Measurements from ENCODE around the gene GPATCH1. TPM values are rescaled to one million over a fixed set of nuclear protein-coding genes. Genes with fewer than 3 reads are reported as not detected.
"Not testable (repeated sequence)": the region's sequence is repeated elsewhere in the genome, so short reads cannot be mapped to it uniquely, and the experiment has no call there.

GPATCH1 gene
- total RNA-seq, 1 experiment from 2014 or later, result 2.9 TPM

DNA sequence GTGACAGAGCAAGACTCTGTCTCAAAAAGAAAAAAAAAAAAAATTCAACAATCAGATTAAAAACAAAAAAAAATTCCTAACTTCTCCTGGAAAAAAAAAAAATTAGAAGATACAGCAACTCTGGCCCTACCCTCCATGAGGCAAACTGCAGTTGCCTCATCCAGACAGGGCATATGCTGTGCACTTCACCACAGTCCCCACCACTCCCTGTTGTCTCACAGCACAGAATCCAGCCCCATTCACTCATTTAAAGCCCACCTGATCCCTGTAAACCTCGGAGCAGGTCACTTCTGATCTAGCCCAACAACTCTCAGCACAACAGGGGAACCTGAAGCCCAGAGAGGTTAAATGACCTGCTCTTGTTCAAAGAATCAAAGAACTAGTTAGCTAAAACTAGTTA lies 41.2 kb upstream of the GPATCH1 start:
- Histone ChIP-seq H3K79me2 (ENCODE audit: low read length) (peaks cover 6% of the 10 kb centered on the region; the same call in 1 of the 2 replicates), H3K4me3 (ENCODE audit: low read length) (no peak overlapping the region), H3K9me3 (ENCODE audit: low read length) (no peaks in the 10 kb centered on the region), H3K27ac (ENCODE audit: low read length) (no peak overlapping the region), H3K27me3 (ENCODE audit: low read length) (no peaks in the 10 kb centered on the region), H3K4me1 (ENCODE audit: low read length) (no peaks in the 10 kb centered on the region), H2AFZ (ENCODE audit: low read length) (no peak overlapping the region), H3K4me2 (ENCODE audit: low read depth, low read length, poor library complexity, severe bottlenecking) (no peak overlapping the region), H3K9ac (ENCODE audit: low read length) (no peak overlapping the region), H4K20me1 (ENCODE audit: insufficient read depth, low read depth, low read length) (no peaks in the 10 kb centered on the region), H3K36me3 (ENCODE audit: insufficient read depth, low read length) (no peaks in the 10 kb centered on the region), H3K9me2 (replicated peaks; ENCODE audit: insufficient read depth, low read length) (no peaks in the 10 kb centered on the region)
- no peak for DNase-seq

- Histone ChIP-seq H3K27ac (ENCODE audit: low read length) (no peak overlapping the region), H3K4me2 (ENCODE audit: low read depth, low read length, poor library complexity, severe bottlenecking) (no peak overlapping the region), H2AFZ (ENCODE audit: low read length) (no peak overlapping the region), H3K79me2 (ENCODE audit: low read length) (peaks cover 6% of the 10 kb centered on the region; the same call in 1 of the 2 replicates), H4K20me1 (ENCODE audit: insufficient read depth, low read depth, low read length) (no peaks in the 10 kb centered on the region), H3K4me3 (ENCODE audit: low read length) (no peak overlapping the region), H3K9me2 (replicated peaks; ENCODE audit: insufficient read depth, low read length) (no peaks in the 10 kb centered on the region), H3K27me3 (ENCODE audit: low read length) (no peaks in the 10 kb centered on the region), H3K4me1 (ENCODE audit: low read length) (no peaks in the 10 kb centered on the region), H3K9me3 (ENCODE audit: low read length) (no peaks in the 10 kb centered on the region), H3K36me3 (ENCODE audit: insufficient read depth, low read length) (no peaks in the 10 kb centered on the region), H3K9ac (ENCODE audit: low read length) (no peak overlapping the region)
- DNase-seq, result no peak
Measured at GRCh38 chr19:33040994-33041827, 39.8 kb upstream of the GPATCH1 start.

DNA sequence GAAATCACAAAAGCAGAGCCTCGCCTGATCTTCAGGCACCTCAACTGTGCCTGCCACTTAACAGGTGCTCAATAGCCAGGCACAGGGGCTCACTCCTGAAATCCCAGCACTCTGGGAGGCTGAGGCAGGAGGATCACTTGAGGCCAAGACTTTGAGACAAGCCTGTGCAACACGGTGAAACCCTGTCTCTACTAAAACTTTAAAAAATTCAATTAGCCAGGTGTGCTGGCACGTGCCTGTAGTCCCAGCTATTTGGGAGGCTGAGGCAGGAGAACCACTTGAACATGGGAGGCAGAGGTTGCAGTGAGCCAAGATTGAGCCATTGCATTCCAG lies 39.2 kb upstream of the GPATCH1 start:
- not testable (repeated sequence) for H3K79me2 ChIP-seq (ENCODE audit: low read length)

DNA sequence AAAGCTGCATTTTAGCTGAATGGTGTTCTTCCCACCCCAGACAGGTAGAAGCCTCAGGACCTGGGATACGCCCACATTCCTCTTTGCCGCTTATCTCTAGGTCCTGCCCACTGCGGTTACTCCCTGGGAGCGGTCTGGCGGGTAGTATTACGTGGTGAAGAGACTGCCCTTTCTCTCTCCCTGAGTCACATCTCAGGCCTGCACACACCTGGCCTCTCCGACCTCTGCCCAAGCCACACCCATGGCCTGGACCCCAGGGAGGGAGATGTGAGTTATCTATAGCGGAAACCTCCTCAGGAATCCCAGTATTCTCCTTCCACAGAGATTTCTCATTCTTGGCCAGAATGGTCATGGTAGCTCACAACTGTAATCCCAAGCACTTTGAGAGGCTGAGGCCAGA lies 33.6 kb upstream of the GPATCH1 start:
- Histone ChIP-seq H3K4me3 (ENCODE audit: low read length) (no peak overlapping the region), H3K4me2 (ENCODE audit: low read depth, low read length, poor library complexity, severe bottlenecking) (no peak overlapping the region), H2AFZ (ENCODE audit: low read length) (no peak overlapping the region), H3K36me3 (ENCODE audit: insufficient read depth, low read length) (no peaks in the 10 kb centered on the region), H3K79me2 (ENCODE audit: low read length) (peaks cover 11% of the 10 kb centered on the region), H3K9me2 (replicated peaks; ENCODE audit: insufficient read depth, low read length) (no peaks in the 10 kb centered on the region), H3K4me1 (ENCODE audit: low read length) (no peaks in the 10 kb centered on the region), H3K27ac (ENCODE audit: low read length) (no peak overlapping the region), H3K27me3 (ENCODE audit: low read length) (no peaks in the 10 kb centered on the region), H4K20me1 (ENCODE audit: insufficient read depth, low read depth, low read length) (no peaks in the 10 kb centered on the region), H3K9ac (ENCODE audit: low read length) (no peak overlapping the region), H3K9me3 (ENCODE audit: low read length) (no peaks in the 10 kb centered on the region)
- DNase-seq, result no peak

More for the DNA sequence above, 39.2 kb upstream of the GPATCH1 start:
- not testable (repeated sequence) for H3K4me2 ChIP-seq (ENCODE audit: low read depth, low read length, poor library complexity, severe bottlenecking); DNase-seq; H3K9me2 ChIP-seq (replicated peaks; ENCODE audit: insufficient read depth, low read length); H2AFZ ChIP-seq (ENCODE audit: low read length); H3K4me3 ChIP-seq (ENCODE audit: low read length); H3K36me3 ChIP-seq (ENCODE audit: insufficient read depth, low read length); H3K27me3 ChIP-seq (ENCODE audit: low read length); H3K27ac ChIP-seq (ENCODE audit: low read length); H3K4me1 ChIP-seq (ENCODE audit: low read length); H4K20me1 ChIP-seq (ENCODE audit: insufficient read depth, low read depth, low read length); H3K9me3 ChIP-seq (ENCODE audit: low read length); H3K9ac ChIP-seq (ENCODE audit: low read length)

- Histone ChIP-seq H3K79me2 (ENCODE audit: low read length) (peaks cover 11% of the 10 kb centered on the region), H3K4me2 (ENCODE audit: low read depth, low read length, poor library complexity, severe bottlenecking) (no peak overlapping the region), H3K9ac (ENCODE audit: low read length) (no peak overlapping the region)
Measured at GRCh38 chr19:33048806-33049676, 31.9 kb upstream of the GPATCH1 start.

GRCh38 chr19:33050110-33050509 lies 30.9 kb upstream of the GPATCH1 start:
- peaks cover 17% of the 10 kb centered on the region for H3K79me2 ChIP-seq (ENCODE audit: low read length)
- no peak overlapping the region for H3K27ac ChIP-seq (ENCODE audit: low read length)
- H3K9me2 ChIP-seq (replicated peaks; ENCODE audit: insufficient read depth, low read length), result no peaks in the 10 kb centered on the region
- no peak for DNase-seq
- H3K9ac ChIP-seq (ENCODE audit: low read length), result no peak overlapping the region
- no peaks in the 10 kb centered on the region for H3K4me1 ChIP-seq (ENCODE audit: low read length)
- H3K9me3 ChIP-seq (ENCODE audit: low read length), result no peaks in the 10 kb centered on the region
- H3K4me3 ChIP-seq (ENCODE audit: low read length), result no peak overlapping the region
- no peaks in the 10 kb centered on the region for H3K36me3 ChIP-seq (ENCODE audit: insufficient read depth, low read length)
- H4K20me1 ChIP-seq (ENCODE audit: insufficient read depth, low read depth, low read length), result no peaks in the 10 kb centered on the region
- H2AFZ ChIP-seq (ENCODE audit: low read length), result no peak overlapping the region
- no peak overlapping the region for H3K4me2 ChIP-seq (ENCODE audit: low read depth, low read length, poor library complexity, severe bottlenecking)
- no peaks in the 10 kb centered on the region for H3K27me3 ChIP-seq (ENCODE audit: low read length)

More at GRCh38 chr19:33048806-33049676, 31.9 kb upstream of the GPATCH1 start:
- no peaks in the 10 kb centered on the region for H3K36me3 ChIP-seq (ENCODE audit: insufficient read depth, low read length)
- no peak for DNase-seq
- no peak overlapping the region for H2AFZ ChIP-seq (ENCODE audit: low read length)
- H3K27ac ChIP-seq (ENCODE audit: low read length), result no peak overlapping the region
- no peaks in the 10 kb centered on the region for H3K9me2 ChIP-seq (replicated peaks; ENCODE audit: insufficient read depth, low read length)
- no peaks in the 10 kb centered on the region for H4K20me1 ChIP-seq (ENCODE audit: insufficient read depth, low read depth, low read length)
- H3K27me3 ChIP-seq (ENCODE audit: low read length), result no peaks in the 10 kb centered on the region
- H3K9me3 ChIP-seq (ENCODE audit: low read length), result no peaks in the 10 kb centered on the region
- H3K4me3 ChIP-seq (ENCODE audit: low read length), result no peak overlapping the region
- H3K4me1 ChIP-seq (ENCODE audit: low read length), result no peaks in the 10 kb centered on the region

DNA sequence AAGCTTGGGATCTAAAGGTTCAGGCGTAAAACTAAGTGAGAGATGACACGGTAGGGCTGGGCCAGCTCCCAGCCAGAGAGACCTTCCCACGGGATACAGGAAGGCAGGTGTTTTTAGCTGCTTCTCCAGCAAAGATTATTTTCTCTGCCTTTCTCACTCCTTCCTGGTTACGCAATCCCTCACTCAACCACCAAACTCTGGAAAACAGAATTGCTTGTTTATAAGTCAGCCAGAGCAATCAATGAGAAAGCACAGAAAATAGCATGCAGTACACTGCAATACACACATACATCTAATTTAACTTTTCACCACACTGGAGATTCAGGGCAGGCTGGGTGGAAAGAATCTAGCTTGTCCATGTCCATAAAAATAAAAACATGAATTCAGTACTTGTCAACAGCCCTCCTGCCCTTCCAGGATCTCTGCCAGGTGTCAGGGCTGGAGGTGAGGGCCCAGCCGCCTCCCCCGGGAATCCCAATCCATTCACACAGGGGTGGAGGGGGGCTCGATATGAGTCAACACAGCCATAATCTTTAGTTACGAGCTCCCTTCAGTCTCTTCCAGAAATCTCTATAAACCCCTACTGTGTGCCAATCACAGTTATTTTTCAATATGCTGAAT lies 28.5 kb upstream of the GPATCH1 start:
- Histone ChIP-seq H3K27me3 (ENCODE audit: low read length) (no peaks in the 10 kb centered on the region), H3K79me2 (ENCODE audit: low read length) (peaks cover 21% of the 10 kb centered on the region), H3K9ac (ENCODE audit: low read length) (no peak overlapping the region), H3K9me3 (ENCODE audit: low read length) (no peaks in the 10 kb centered on the region), H3K4me2 (ENCODE audit: low read depth, low read length, poor library complexity, severe bottlenecking) (no peak overlapping the region), H3K4me3 (ENCODE audit: low read length) (no peak overlapping the region), H2AFZ (ENCODE audit: low read length) (no peak overlapping the region), H3K4me1 (ENCODE audit: low read length) (no peaks in the 10 kb centered on the region), H3K27ac (ENCODE audit: low read length) (no peak overlapping the region), H4K20me1 (ENCODE audit: insufficient read depth, low read depth, low read length) (no peaks in the 10 kb centered on the region), H3K36me3 (ENCODE audit: insufficient read depth, low read length) (no peaks in the 10 kb centered on the region), H3K9me2 (replicated peaks; ENCODE audit: insufficient read depth, low read length) (no peaks in the 10 kb centered on the region)
- no peak for DNase-seq

DNA sequence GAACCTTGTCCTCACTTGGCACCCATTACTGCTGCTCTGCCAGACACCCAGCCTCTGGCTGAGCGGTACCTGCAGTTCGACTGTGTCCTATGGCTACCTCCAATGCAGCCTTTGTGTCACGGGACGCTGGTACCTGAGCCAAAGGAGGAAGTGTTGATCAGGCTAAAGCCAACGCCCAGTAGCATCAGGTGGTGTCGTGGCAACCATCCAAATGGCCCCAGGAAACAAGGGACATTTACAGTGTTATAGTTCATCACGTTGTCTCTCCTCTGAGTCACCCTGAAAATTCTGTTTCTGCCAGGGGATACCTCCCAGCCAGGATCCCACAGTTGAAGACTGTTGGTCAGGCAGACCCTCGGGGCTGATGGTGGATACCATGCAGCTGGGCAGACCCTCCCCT lies 26.4 kb upstream of the GPATCH1 start:
- H3K27me3 ChIP-seq (ENCODE audit: low read length), result no peaks in the 10 kb centered on the region
- no peaks in the 10 kb centered on the region for H4K20me1 ChIP-seq (ENCODE audit: insufficient read depth, low read depth, low read length)
- H3K27ac ChIP-seq (ENCODE audit: low read length), result no peak overlapping the region
- no peak for DNase-seq
- H3K9ac ChIP-seq (ENCODE audit: low read length), result no peak overlapping the region
- no peak overlapping the region for H3K4me3 ChIP-seq (ENCODE audit: low read length)
- H3K79me2 ChIP-seq (ENCODE audit: low read length), result peaks cover 16% of the 10 kb centered on the region
- H3K9me2 ChIP-seq (replicated peaks; ENCODE audit: insufficient read depth, low read length), result no peaks in the 10 kb centered on the region
- H3K4me2 ChIP-seq (ENCODE audit: low read depth, low read length, poor library complexity, severe bottlenecking), result no peak overlapping the region
- H3K4me1 ChIP-seq (ENCODE audit: low read length), result no peaks in the 10 kb centered on the region
- no peaks in the 10 kb centered on the region for H3K9me3 ChIP-seq (ENCODE audit: low read length)
- H2AFZ ChIP-seq (ENCODE audit: low read length), result no peak overlapping the region
- H3K36me3 ChIP-seq (ENCODE audit: insufficient read depth, low read length), result no peaks in the 10 kb centered on the region
